ENCODE data around the gene HERPUD1. TPM values are rescaled to one million over a fixed set of nuclear protein-coding genes. Genes with fewer than 3 reads are reported as not detected.

The HERPUD1 gene
- total and polyA plus RNA-seq, 9 of the 15 experiments (the other 6 are each of a cell fraction or from before 2014, with no cell fraction given) = 14.2 to 60.7 (median 37.4) TPM

GRCh38 chr16:56923481-56924091 is 8.4 kb upstream of the HERPUD1 start:
- Histone ChIP-seq H2AFZ (ENCODE audit: low read depth, low read length) (no peak overlapping the region), H3K9me1 (ENCODE audit: control insufficient read depth, insufficient read depth, low read length) (no peaks in the 10 kb centered on the region), H3K27me3 (ENCODE audit: control insufficient read depth in 2 of 2, insufficient read depth in 2 of 2, low read length in 2 of 2) (peaks cover 13 to 23% of the 10 kb centered on the region in 2 experiments; a peak in 4 of 5 replicates), H3K79me2 (ENCODE audit: control insufficient read depth, insufficient read depth, low read length) (no peaks in the 10 kb centered on the region), H4K20me1 (replicated peaks; ENCODE audit: control insufficient read depth, insufficient read depth, low read length) (no peaks in the 10 kb centered on the region), H3K4me2 (ENCODE audit: insufficient read depth, low read length) (no peak overlapping the region), H3K9me3 (replicated peaks; ENCODE audit: control insufficient read depth, insufficient read depth, low read depth, low read length) (no peaks in the 10 kb centered on the region), H3K9ac (ENCODE audit: insufficient read depth in 1 of 2, low read depth in 2 of 2, low read length in 2 of 2) (no peak overlapping the region), H3K4me1 (replicated peaks in 1 of 2; ENCODE audit: control insufficient read depth in 2 of 2, insufficient read depth in 2 of 2, low read length in 2 of 2) (no peaks in the 10 kb centered on the region; a peak in 1 of 5 replicates), H3K4me3 (no peak overlapping the region), H3K36me3 (ENCODE audit: control insufficient read depth, insufficient read depth, low read length) (no peaks in the 10 kb centered on the region), H3K27ac (ENCODE audit: extremely low read depth, low read depth, low read length) (no peak overlapping the region)
- ATAC-seq (no peak), FAIRE-seq (no peak), DNase-seq (ENCODE audit: extremely low read depth in 1 of 4, low spot score in 3 of 4) (no peak)
- intact Hi-C loops (cut with micrococcal nuclease) (no loop called here), in situ Hi-C loops (cut with MboI) (no loop called here)
- ChIA-PET CTCF (ENCODE audit: low intra/inter-chr PET ratio) (interaction anchor here (0.7 kb wide), 1 partner anchor 28 kb away, joined by 4 read pairs; no protein-coding TSS in a partner anchor), POLR2A (interaction anchor here (0.7 to 1.6 kb wide), 3 partner anchors 9 to 11 kb away, joined by 3 to 4 read pairs (median 3); no protein-coding TSS in a partner anchor)
- TF ChIP-seq NFE2L1 (tag; IDR thresholded peaks at IDR 0.05; ENCODE audit: borderline replicate concordance, low read depth) (no peak), NR2C2 (CRISPR knock-in tag; IDR thresholded peaks at IDR 0.05) (no peak), NR2C2 (tag; IDR thresholded peaks at IDR 0.05) (no peak), ATF1 (CRISPR knock-in tag; IDR thresholded peaks at IDR 0.05) (no peak), ATF1 (tag; IDR thresholded peaks at IDR 0.05) (no peak), LEF1 (IDR thresholded peaks at IDR 0.05) (no peak), NCOA2 (IDR thresholded peaks at IDR 0.05; ENCODE audit: partially characterized antibody in 2 of 2) (no peak), CEBPB (tag; IDR thresholded peaks at IDR 0.05) (0 out of 2 replicates have a peak, but pooled peaks have one; percentile 20), UBTF (IDR thresholded peaks at IDR 0.05; ENCODE audit: borderline replicate concordance in 1 of 2, low read depth in 2 of 2, low read length in 2 of 2) (no peak)
- WGBS (ENCODE audit: insufficient coverage, low coverage, missing lambda C conversion rate) = 54% methylated on average over 9 of the region's 9 CpGs
- no TSS peak for BruUV-seq (replicated peaks)
